CD14-positive monocyte (primary cell): ENCODE measurements around the gene LRIG1. TPM values are rescaled to one million over a fixed set of nuclear protein-coding genes. Genes with fewer than 3 reads are reported as not detected.

Source experiments
- DNase-seq, 3 donors: peaks; one replicate each; pipeline ENCODE4 v3.0.0-alpha.2; 2011 to 2022
- H2AFZ ChIP-seq: 2 replicates; pipeline ENCODE4 v1.6.0; 2012; ENCODE audit warnings: mild to moderate bottlenecking, low read depth, low read length, inconsistent platforms; ENCODE audit not compliant: insufficient read depth, poor library complexity, severe bottlenecking
- H3K27ac ChIP-seq, 2 donors: 1 replicate in 1 of 2; 2 replicates in 1 of 2; pipeline ENCODE4 v1.5.1; 2012 to 2013; ENCODE audit warnings: low read length in 2 of 2, control low read depth in 1 of 2, inconsistent platforms in 1 of 2, low read depth in 1 of 2, mild to moderate bottlenecking in 1 of 2
- H3K27me3 ChIP-seq, 2 donors: one replicate each; pipeline versions ENCODE4 v1.6.0 to v1.6.1; 2011 to 2013; ENCODE audit warnings: low read length in 2 of 2; ENCODE audit not compliant: control insufficient read depth in 2 of 2, insufficient read depth in 2 of 2
- H3K36me3 ChIP-seq, 2 donors: replicated peaks in 1 of 2; 1 replicate in 1 of 2; 2 replicates in 1 of 2; pipeline versions ENCODE4 v1.5.1 to v1.6.1; 2012 to 2013; ENCODE audit warnings: low read length in 2 of 2, control low read depth in 1 of 2, inconsistent platforms in 1 of 2, mild to moderate bottlenecking in 1 of 2; ENCODE audit not compliant: insufficient read depth in 2 of 2, control insufficient read depth in 1 of 2
- H3K4me1 ChIP-seq, 2 donors: 1 replicate in 1 of 2; 2 replicates in 1 of 2; pipeline versions ENCODE4 v1.5.1 to v1.6.1; 2012 to 2013; ENCODE audit warnings: low read length in 2 of 2, control low read depth in 1 of 2, inconsistent platforms in 1 of 2, mild to moderate bottlenecking in 1 of 2, moderate library complexity in 1 of 2; ENCODE audit not compliant: insufficient read depth in 2 of 2, control insufficient read depth in 1 of 2
- H3K4me2 ChIP-seq: replicated peaks from 2 replicates; pipeline ENCODE3; 2012; ENCODE audit warnings: low read length, moderate library complexity, mild to moderate bottlenecking; ENCODE audit not compliant: poor library complexity, severe bottlenecking; ENCODE audit errors: extremely low read depth
- H3K4me3 ChIP-seq, 3 experiments: fragments of 200-600 bp in 1 of 3; sonication (generic) in 1 of 3; replicated peaks in 1 of 3; 1 replicate in 2 of 3; 2 replicates in 1 of 3; pipeline ENCODE4 v1.5.1; 2011 to 2013; ENCODE audit warnings: low read length in 3 of 3, mild to moderate bottlenecking in 3 of 3, control low read depth in 2 of 3, low read depth in 2 of 3, inconsistent platforms in 1 of 3, moderate library complexity in 1 of 3
- H3K79me2 ChIP-seq: 2 replicates; pipeline ENCODE4 v1.6.0; 2012; ENCODE audit warnings: mild to moderate bottlenecking, control low read depth, inconsistent platforms, low read length, moderate library complexity; ENCODE audit not compliant: insufficient read depth
- H3K9ac ChIP-seq: 2 replicates; pipeline ENCODE4 v1.6.0; 2017; ENCODE audit warnings: low read length, mild to moderate bottlenecking; ENCODE audit not compliant: insufficient read depth, poor library complexity, severe bottlenecking
- H3K9me3 ChIP-seq, 2 donors: replicated peaks in 1 of 2; 1 replicate in 1 of 2; 2 replicates in 1 of 2; pipeline versions ENCODE4 v1.5.1 to v1.6.1; 2012 to 2013; ENCODE audit warnings: low read length in 2 of 2, control low read depth in 1 of 2; ENCODE audit not compliant: control insufficient read depth in 1 of 2, insufficient read depth in 1 of 2
- H4K20me1 ChIP-seq: 2 replicates; pipeline ENCODE4 v1.6.0; 2012; ENCODE audit warnings: mild to moderate bottlenecking, low read length, control low read depth, moderate library complexity; ENCODE audit not compliant: insufficient read depth
- H3K27ac Mint-ChIP-seq, 7 donors: one replicate each; pipeline ENCODE4 v1.8.0; 2020; ENCODE audit warnings: mild to moderate bottlenecking in 7 of 7, mixed read lengths in 7 of 7, moderate library complexity in 6 of 7, inconsistent platforms in 2 of 7
- H3K27me3 Mint-ChIP-seq, 3 donors: one replicate each; pipeline ENCODE4 v1.8.0; 2021 to 2022; ENCODE audit warnings: low read depth in 3 of 3, mild to moderate bottlenecking in 3 of 3, mixed read lengths in 3 of 3, moderate library complexity in 3 of 3, inconsistent platforms in 1 of 3
- H3K36me3 Mint-ChIP-seq, 2 donors: one replicate each; pipeline ENCODE4 v1.8.0; 2020; ENCODE audit warnings: mixed read lengths in 2 of 2, inconsistent platforms in 1 of 2, mild to moderate bottlenecking in 1 of 2
- H3K4me1 Mint-ChIP-seq: one replicate; pipeline ENCODE4 v1.8.0; 2020; ENCODE audit warnings: mild to moderate bottlenecking, mixed read lengths
- H3K4me3 Mint-ChIP-seq, 2 donors: one replicate each; pipeline ENCODE4 v1.8.0; 2020; ENCODE audit warnings: mild to moderate bottlenecking in 2 of 2, mixed read lengths in 2 of 2, moderate library complexity in 1 of 2
- H3K9me3 Mint-ChIP-seq, 7 donors: one replicate each; pipeline ENCODE4 v1.8.0; 2020 to 2022; ENCODE audit warnings: mixed read lengths in 7 of 7, mild to moderate bottlenecking in 6 of 7, moderate library complexity in 6 of 7, inconsistent platforms in 2 of 7
- CTCF ChIP-seq: fragments of 200-600 bp; IDR thresholded peaks from one replicate; pipeline ENCODE4 v1.8.0; 2022; ENCODE audit warnings: antibody characterized with exemption, mild to moderate bottlenecking
- WGBS: methylation state at CpG from one replicate; pipeline ENCODE4 v1.1.5; 2013; ENCODE audit warnings: missing lambda C conversion rate; ENCODE audit not compliant: insufficient coverage; 5-methylcytosine and 5-hydroxymethylcytosine counted together
- intact Hi-C, 2 donors: fragments of 100-400 bp; cut with micrococcal nuclease; formaldehyde crosslinking; loops; one replicate each; pipeline versions ENCODE4 v1.15.0 to v1.15.1; 2023
- polyA plus RNA-seq, 3 donors: library from polyadenylated mRNA; depleted of rRNA in 1 of 3; unstranded in 2 of 3; stranded (reverse) in 1 of 3; fragments of 300-500 nt in 2 of 3; fragments of >200 nt in 1 of 3; fragmentation: Illumina TruSeq in 2 of 3; gene quantifications; 1 replicate in 2 of 3; 2 replicates in 1 of 3; pipeline ENCODE4 v1.2.3, GENCODE V29; 2012 to 2021

The LRIG1 gene
- polyA plus RNA-seq, 3 donors: 0.82 to 1.9 (median 1.0) TPM

- TF ChIP-seq CTCF: no peak
- Histone ChIP-seq H3K9ac (no peak overlapping the region), H3K9me3 (no peaks in the 10 kb centered on the region), H3K27me3 (no peaks in the 10 kb centered on the region), H3K27ac (no peak overlapping the region), H4K20me1 (no peaks in the 10 kb centered on the region), H3K4me1 (no peaks in the 10 kb centered on the region), H3K4me3 (no peak overlapping the region), H2AFZ (no peak overlapping the region), H3K36me3 (no peaks in the 10 kb centered on the region), H3K79me2 (no peaks in the 10 kb centered on the region), H3K4me2 (no peak overlapping the region)
- no peak overlapping the region for H3K27ac Mint-ChIP-seq
- H3K36me3 Mint-ChIP-seq: no peaks in the 10 kb centered on the region
- no peak for DNase-seq
- WGBS: no CpG with 5 or more reads among the region's 2 CpGs
- intact Hi-C loops: no loop called here
- H3K4me3 Mint-ChIP-seq: no peak overlapping the region
- H3K9me3 Mint-ChIP-seq: no peaks in the 10 kb centered on the region
- H3K27me3 Mint-ChIP-seq: peaks cover 0 to 4% (median 2%) of the 10 kb centered on the region in 3 donors
- H3K4me1 Mint-ChIP-seq: no peaks in the 10 kb centered on the region
Observed at GRCh38 chr3:66536791-66537190, 36.0 kb upstream of the LRIG1 start.

GRCh38 chr3:66534304-66534845 lies 33.6 kb upstream of the LRIG1 start:
- TF ChIP-seq CTCF: no peak
- no peaks in the 10 kb centered on the region for H3K36me3 Mint-ChIP-seq
- DNase-seq: no peak
- no peak overlapping the region for H3K4me3 ChIP-seq
- no peaks in the 10 kb centered on the region for H4K20me1 ChIP-seq
- H2AFZ ChIP-seq: no peak overlapping the region
- H3K4me3 Mint-ChIP-seq: no peak overlapping the region
- H3K27me3 ChIP-seq: no peaks in the 10 kb centered on the region
- no peaks in the 10 kb centered on the region for H3K9me3 ChIP-seq
- H3K4me1 Mint-ChIP-seq: no peaks in the 10 kb centered on the region
- no peaks in the 10 kb centered on the region for H3K79me2 ChIP-seq
- H3K4me1 ChIP-seq: no peaks in the 10 kb centered on the region
- no peak overlapping the region for H3K27ac ChIP-seq
- no peaks in the 10 kb centered on the region for H3K9me3 Mint-ChIP-seq
- H3K4me2 ChIP-seq: no peak overlapping the region
- intact Hi-C loops: no loop called here
- no CpG with 5 or more reads among the region's 6 CpGs for WGBS
- H3K27me3 Mint-ChIP-seq: peaks cover 0 to 2% (median 1%) of the 10 kb centered on the region in 3 donors
- H3K9ac ChIP-seq: no peak overlapping the region
- no peaks in the 10 kb centered on the region for H3K36me3 ChIP-seq
- no peak overlapping the region for H3K27ac Mint-ChIP-seq
